Suprapubic skin (tissue), 4 donors: ENCODE results near the gene MLF2. TPM values are rescaled to one million over a fixed set of nuclear protein-coding genes. Genes with fewer than 3 reads are reported as not detected.

ENCODE experiments used
- DNase-seq, 2 donors: peaks; one replicate each; pipeline ENCODE4 v3.0.0-alpha.2; 2019; ENCODE audit warnings: low spot score in 2 of 2
- H3K27ac ChIP-seq: fragments of 200-600 bp; sonication (generic); one replicate; pipeline ENCODE4 v1.5.1; 2019
- H3K27me3 ChIP-seq: fragments of 200-600 bp; sonication (generic); one replicate; pipeline ENCODE4 v1.5.1; 2019
- H3K36me3 ChIP-seq: fragments of 200-600 bp; sonication (generic); one replicate; pipeline ENCODE4 v1.5.1; 2019
- H3K4me1 ChIP-seq: fragments of 200-600 bp; sonication (generic); one replicate; pipeline ENCODE4 v1.5.1; 2019
- H3K4me3 ChIP-seq: fragments of 200-600 bp; sonication (generic); one replicate; pipeline ENCODE4 v1.5.1; 2019; ENCODE audit warnings: mild to moderate bottlenecking
- H3K9me3 ChIP-seq: fragments of 200-600 bp; sonication (generic); one replicate; pipeline ENCODE4 v1.5.1; 2019
- EP300 ChIP-seq: sonication (generic); formaldehyde crosslinking; IDR thresholded peaks from one replicate; pipeline ENCODE4 v1.6.1; 2017; ENCODE audit warnings: antibody characterized with exemption
- POLR2A ChIP-seq, 2 donors: fragments of 450-650 bp; IDR thresholded peaks; one replicate each; pipeline ENCODE4 v1.6.1; 2017; ENCODE audit warnings: antibody characterized with exemption in 2 of 2, mild to moderate bottlenecking in 2 of 2, moderate library complexity in 2 of 2
- POLR2AphosphoS5 ChIP-seq, 3 donors: sonication (generic); formaldehyde crosslinking; IDR thresholded peaks; one replicate each; pipeline ENCODE4 v1.6.1; 2017; ENCODE audit warnings: antibody characterized with exemption in 3 of 3
- WGBS: methylation state at CpG from one replicate; pipeline ENCODE4 v1.1.5; 2018; 5-methylcytosine and 5-hydroxymethylcytosine counted together
- total RNA-seq, 4 donors: library from RNA; depleted of rRNA; stranded (reverse); fragments of >200 nt; gene quantifications; one replicate each; pipeline ENCODE4 v1.1.0, GENCODE V29; 2016
- TF ChIP-seq, protein P1 (sequence below), 2 donors: fragments of 200-600 bp in 1 of 2; fragments of 450-650 bp in 1 of 2; sonication (generic) in 1 of 2; IDR thresholded peaks; one replicate each; pipeline ENCODE4 v1.5.1; 2016 to 2019; ENCODE audit warnings: antibody characterized with exemption in 2 of 2, mild to moderate bottlenecking in 1 of 2, moderate library complexity in 1 of 2

Gene MLF2
- total RNA-seq, 4 donors from 2014 or later = 147 to 195 (median 180) TPM

DNA sequence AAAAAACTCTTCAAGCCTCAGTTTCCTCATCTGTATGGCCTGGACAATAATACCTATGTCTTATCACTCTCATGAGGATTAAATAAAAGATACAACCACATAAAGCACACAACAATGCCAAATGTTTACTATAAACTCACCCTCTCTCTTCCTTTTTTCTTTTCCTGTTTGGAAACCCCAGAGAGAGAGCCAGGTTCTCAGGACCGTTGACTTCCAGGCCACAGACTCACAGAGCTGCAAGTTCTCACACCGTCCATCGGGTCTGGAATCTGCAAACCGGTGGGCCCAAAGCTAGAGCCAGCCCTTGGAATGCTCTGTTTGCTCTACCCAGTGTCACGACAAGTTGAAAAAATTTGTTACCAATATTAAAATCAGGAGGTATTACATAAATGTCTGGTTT, 31.8 kb upstream of the MLF2 start:
- no peak overlapping the region for H3K4me3 ChIP-seq
- WGBS = 79% methylated on average over 5 of the region's 5 CpGs
- no peak for DNase-seq
- no peaks in the 10 kb centered on the region for H3K36me3 ChIP-seq
- TF ChIP-seq POLR2A (IDR thresholded peaks at IDR 0.05) = no peak
- TF ChIP-seq, protein P1, sequence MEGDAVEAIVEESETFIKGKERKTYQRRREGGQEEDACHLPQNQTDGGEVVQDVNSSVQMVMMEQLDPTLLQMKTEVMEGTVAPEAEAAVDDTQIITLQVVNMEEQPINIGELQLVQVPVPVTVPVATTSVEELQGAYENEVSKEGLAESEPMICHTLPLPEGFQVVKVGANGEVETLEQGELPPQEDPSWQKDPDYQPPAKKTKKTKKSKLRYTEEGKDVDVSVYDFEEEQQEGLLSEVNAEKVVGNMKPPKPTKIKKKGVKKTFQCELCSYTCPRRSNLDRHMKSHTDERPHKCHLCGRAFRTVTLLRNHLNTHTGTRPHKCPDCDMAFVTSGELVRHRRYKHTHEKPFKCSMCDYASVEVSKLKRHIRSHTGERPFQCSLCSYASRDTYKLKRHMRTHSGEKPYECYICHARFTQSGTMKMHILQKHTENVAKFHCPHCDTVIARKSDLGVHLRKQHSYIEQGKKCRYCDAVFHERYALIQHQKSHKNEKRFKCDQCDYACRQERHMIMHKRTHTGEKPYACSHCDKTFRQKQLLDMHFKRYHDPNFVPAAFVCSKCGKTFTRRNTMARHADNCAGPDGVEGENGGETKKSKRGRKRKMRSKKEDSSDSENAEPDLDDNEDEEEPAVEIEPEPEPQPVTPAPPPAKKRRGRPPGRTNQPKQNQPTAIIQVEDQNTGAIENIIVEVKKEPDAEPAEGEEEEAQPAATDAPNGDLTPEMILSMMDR (IDR thresholded peaks at IDR 0.05) = no peak
- no peak overlapping the region for H3K27ac ChIP-seq
- no peaks in the 10 kb centered on the region for H3K27me3 ChIP-seq
- no peaks in the 10 kb centered on the region for H3K9me3 ChIP-seq
- no peaks in the 10 kb centered on the region for H3K4me1 ChIP-seq

DNA sequence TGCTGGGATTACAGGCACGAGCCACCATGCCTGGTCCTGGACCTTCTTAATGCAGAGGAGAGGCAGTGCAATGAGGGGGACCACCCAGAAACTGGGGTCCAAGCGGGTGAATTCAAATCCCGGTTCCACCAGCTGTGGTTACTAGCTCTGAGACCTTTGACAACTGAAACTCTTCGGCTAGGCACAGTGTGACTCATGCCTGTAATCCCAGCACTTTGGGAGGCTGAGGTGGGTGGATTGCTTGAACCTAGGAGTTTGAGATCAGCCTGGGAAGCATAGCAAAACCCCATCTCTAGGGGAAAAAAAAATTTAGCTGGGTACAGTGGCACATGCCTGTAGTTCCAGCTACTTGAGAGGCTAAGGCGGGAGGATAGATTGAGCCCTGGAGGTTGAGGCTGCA, 31.4 kb upstream of the MLF2 start:
- Histone ChIP-seq H3K27ac (no peak overlapping the region), H3K4me1 (peaks cover 3% of the 10 kb centered on the region), H3K9me3 (no peaks in the 10 kb centered on the region)

DNA sequence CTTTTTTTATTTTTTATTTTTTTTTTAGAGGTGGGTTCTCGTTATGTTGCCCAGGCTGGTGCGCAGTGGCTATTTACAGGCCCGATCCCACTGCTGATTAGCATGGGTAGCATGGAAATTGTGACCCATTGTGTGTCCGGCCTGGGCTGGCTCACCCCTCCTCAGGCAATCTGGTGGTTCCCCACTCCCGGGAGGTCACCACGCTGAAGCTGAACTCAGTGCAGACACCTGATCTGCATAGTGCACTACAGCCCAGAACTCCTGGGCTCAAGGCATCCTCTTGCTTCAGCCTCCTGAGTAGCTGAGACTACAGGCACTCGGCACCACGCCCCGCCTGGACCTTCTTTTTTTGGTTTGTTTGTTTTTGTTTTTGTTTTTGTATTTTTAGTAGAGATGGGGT, 30.9 kb upstream of the MLF2 start:
- no peaks in the 10 kb centered on the region for H3K27me3 ChIP-seq
- peaks cover 7% of the 10 kb centered on the region for H3K4me1 ChIP-seq
- no peak for DNase-seq
- H3K36me3 ChIP-seq = no peaks in the 10 kb centered on the region
- WGBS = 90% methylated on average over 9 of the region's 9 CpGs
- no peak for TF ChIP-seq EP300
- H3K9me3 ChIP-seq = no peaks in the 10 kb centered on the region
- H3K27ac ChIP-seq = no peak overlapping the region
- H3K4me3 ChIP-seq = no peak overlapping the region

More for the DNA sequence above, 31.4 kb upstream of the MLF2 start:
- TF ChIP-seq EP300 (no peak), POLR2AphosphoS5 (IDR thresholded peaks at IDR 0.05) (no peak), POLR2A (IDR thresholded peaks at IDR 0.05) (no peak)
- TF ChIP-seq, protein P1 (IDR thresholded peaks at IDR 0.05) = no peak
- no peaks in the 10 kb centered on the region for H3K27me3 ChIP-seq
- H3K4me3 ChIP-seq = no peak overlapping the region
- no peaks in the 10 kb centered on the region for H3K36me3 ChIP-seq
- DNase-seq = no peak
- WGBS = 82% methylated on average over 5 of the region's 5 CpGs

DNA sequence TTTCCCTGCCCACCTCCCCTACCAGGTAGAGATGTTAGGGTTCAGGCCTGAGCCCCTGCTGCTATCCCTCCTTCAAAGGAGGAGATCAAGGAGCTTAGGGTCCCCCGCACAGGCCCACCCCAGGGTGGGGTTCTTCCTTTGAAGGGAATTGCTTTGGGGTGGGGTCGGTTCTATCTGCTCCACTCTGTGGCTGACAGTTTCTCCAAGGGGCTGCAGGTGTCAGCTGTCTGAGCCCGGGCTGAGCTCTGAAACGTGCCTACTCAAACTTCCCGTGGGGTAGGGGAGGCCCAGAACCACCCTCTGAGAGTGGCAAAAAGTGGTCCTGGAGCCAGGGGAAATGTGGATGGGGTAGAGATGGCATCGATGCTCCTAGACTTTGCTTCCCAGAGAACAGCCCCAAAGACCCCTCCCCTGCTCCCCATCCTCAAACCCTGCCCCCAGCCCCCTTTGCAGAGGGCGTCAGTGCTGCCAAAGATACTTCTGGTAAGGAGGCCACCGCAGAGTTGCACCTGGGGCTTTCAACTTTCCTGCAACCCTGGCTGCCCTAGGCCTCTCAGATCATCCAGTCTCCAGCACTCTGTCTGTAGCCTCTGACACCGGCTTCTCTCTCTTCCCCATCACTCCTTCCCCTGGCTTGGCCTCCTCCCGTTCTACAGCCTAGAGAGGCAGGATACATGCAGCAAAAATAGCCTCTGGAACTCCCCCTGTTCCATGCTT, 30.1 kb upstream of the MLF2 start:
- 87% methylated on average over 8 of the region's 10 CpGs for WGBS
- TF ChIP-seq EP300 = no peak
- TF ChIP-seq, protein P1 (IDR thresholded peaks at IDR 0.05) = no peak
- TF ChIP-seq POLR2A (IDR thresholded peaks at IDR 0.05) = no peak
- TF ChIP-seq POLR2AphosphoS5 (IDR thresholded peaks at IDR 0.05) = no peak
- H3K36me3 ChIP-seq = no peaks in the 10 kb centered on the region
- H3K4me3 ChIP-seq = no peak overlapping the region
- no peak overlapping the region for H3K27ac ChIP-seq
- H3K4me1 ChIP-seq = peaks cover 16% of the 10 kb centered on the region
- no peak for DNase-seq
- H3K27me3 ChIP-seq = no peaks in the 10 kb centered on the region
- H3K9me3 ChIP-seq = no peaks in the 10 kb centered on the region

DNA sequence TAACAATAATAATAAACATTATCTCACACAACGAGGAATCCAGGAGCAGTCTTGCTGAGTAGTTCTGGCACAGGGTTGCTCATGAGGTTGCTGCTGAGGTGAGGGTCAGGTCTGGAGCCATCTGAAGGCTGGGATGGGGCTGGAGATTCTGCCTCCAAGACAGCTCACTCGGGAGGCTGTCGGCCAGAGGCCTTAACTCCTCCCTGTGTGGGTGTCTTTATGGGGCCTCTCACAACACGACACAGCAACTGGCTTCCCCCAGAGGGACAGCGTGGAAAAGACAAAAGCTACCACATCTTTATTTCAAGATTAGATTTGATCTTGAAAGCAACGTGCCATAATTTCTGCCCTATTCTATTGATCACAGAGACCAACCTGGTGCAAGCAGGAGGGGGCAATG, 29.2 kb upstream of the MLF2 start:
- Histone ChIP-seq H3K9me3 (no peaks in the 10 kb centered on the region), H3K4me1 (peaks cover 19% of the 10 kb centered on the region), H3K4me3 (no peak overlapping the region), H3K27ac (no peak overlapping the region), H3K36me3 (no peaks in the 10 kb centered on the region), H3K27me3 (no peaks in the 10 kb centered on the region)
- DNase-seq = no peak
- 73% methylated on average over 4 of the region's 6 CpGs for WGBS
- TF ChIP-seq EP300 (no peak), POLR2A (IDR thresholded peaks at IDR 0.05) (no peak), POLR2AphosphoS5 (IDR thresholded peaks at IDR 0.05) (no peak)
- TF ChIP-seq, protein P1 (IDR thresholded peaks at IDR 0.05) = no peak

DNA sequence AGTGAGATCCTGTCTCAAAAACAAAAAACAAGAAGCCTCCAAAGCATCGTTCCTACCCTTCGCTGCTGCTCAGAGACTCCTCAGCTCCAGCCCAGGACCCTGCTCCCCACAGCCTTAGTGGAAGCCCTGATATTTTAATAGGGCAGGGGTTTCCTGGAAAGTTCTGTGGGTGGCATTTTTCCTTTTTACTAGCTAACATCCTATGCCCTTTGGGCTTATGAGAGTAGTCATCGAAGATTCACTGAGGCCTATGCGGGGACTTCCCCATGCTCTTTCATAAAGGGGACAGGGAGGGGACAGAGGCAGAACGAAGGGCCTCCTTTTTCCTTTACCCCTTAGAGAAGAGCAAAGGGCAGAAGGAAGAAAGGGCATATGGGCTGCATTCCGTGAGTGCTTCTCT, 27.6 kb upstream of the MLF2 start:
- no peaks in the 10 kb centered on the region for H3K9me3 ChIP-seq
- H3K4me1 ChIP-seq = peaks cover 19% of the 10 kb centered on the region
- no peak for TF ChIP-seq EP300
- TF ChIP-seq, protein P1 (IDR thresholded peaks at IDR 0.05) = no peak
- TF ChIP-seq POLR2AphosphoS5 (IDR thresholded peaks at IDR 0.05) = no peak
- no peak for TF ChIP-seq POLR2A (IDR thresholded peaks at IDR 0.05)
- no peaks in the 10 kb centered on the region for H3K36me3 ChIP-seq
- no peak overlapping the region for H3K27ac ChIP-seq
- no peak overlapping the region for H3K4me3 ChIP-seq
- no peak for DNase-seq
- no peaks in the 10 kb centered on the region for H3K27me3 ChIP-seq
- 86% methylated on average over 6 of the region's 6 CpGs for WGBS
